Measurements from ENCODE around the gene PRKCZ. TPM values are rescaled to one million over a fixed set of nuclear protein-coding genes. Genes with fewer than 3 reads are reported as not detected.
A peak's percentile ranks its signal among the peaks of the same experiment; 100 is the strongest.

The PRKCZ gene
- total and polyA plus RNA-seq, 5 donors from 2014 or later = 11.0 to 42.7 (median 13.6) TPM

DNA sequence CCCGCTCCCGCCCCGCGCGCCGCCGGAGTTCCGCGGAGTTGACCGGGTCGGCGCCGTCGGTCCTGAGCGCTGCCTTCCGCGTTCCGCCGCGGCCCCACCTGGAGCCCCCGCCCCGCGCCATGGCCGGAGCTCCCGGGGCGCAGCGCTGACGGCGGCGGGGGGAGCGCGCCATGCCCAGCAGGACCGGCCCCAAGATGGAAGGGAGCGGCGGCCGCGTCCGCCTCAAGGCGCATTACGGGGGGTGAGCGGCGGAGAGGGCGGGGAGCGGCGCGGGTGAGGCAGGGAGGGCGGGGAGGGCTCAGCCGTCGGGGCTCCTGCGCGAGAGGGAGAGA is 216 bp downstream of the PRKCZ start:
- no peaks in the 10 kb centered on the region for H3K36me3 Mint-ChIP-seq
- H3K27ac ChIP-seq (ENCODE audit: insufficient read depth, low read length, poor library complexity, severe bottlenecking) = no peak overlapping the region
- H3K4me3 ChIP-seq (ENCODE audit: low read depth, low read length) = no peak overlapping the region
- DNase-seq = peak in 1 of 3 donors; percentile 23
- peaks cover 5% of the 10 kb centered on the region for H3K27me3 Mint-ChIP-seq
- no peaks in the 10 kb centered on the region for H3K9me3 ChIP-seq (ENCODE audit: control insufficient read depth in 2 of 2, low read length in 2 of 2)
- peaks cover 0 to 25% (median 12%) of the 10 kb centered on the region in 4 donors for H3K4me1 Mint-ChIP-seq
- no peak overlapping the region for H3K27ac Mint-ChIP-seq
- H3K4me3 Mint-ChIP-seq = peak overlapping the region in 2 of 4 donors; percentile 16 to 36
- peaks cover 26% of the 10 kb centered on the region for H3K4me1 ChIP-seq (ENCODE audit: control insufficient read depth, insufficient read depth, low read length, poor library complexity, severe bottlenecking)
- H3K9me3 Mint-ChIP-seq = no peaks in the 10 kb centered on the region
- H3K36me3 ChIP-seq (ENCODE audit: control insufficient read depth, insufficient read depth, low read length) = peaks cover 2% of the 10 kb centered on the region
- peak in 1 of 2 donors; percentile 18 for ATAC-seq (ENCODE audit: low read depth in 2 of 2)
- H3K27me3 ChIP-seq (ENCODE audit: control insufficient read depth, insufficient read depth, low read length) = no peaks in the 10 kb centered on the region

- Histone ChIP-seq H3K4me3 (ENCODE audit: low read depth, low read length) (peak overlapping the region; percentile 43), H3K4me1 (ENCODE audit: control insufficient read depth, insufficient read depth, low read length, poor library complexity, severe bottlenecking) (peaks cover 23% of the 10 kb centered on the region), H3K9me3 (ENCODE audit: control insufficient read depth in 2 of 2, low read length in 2 of 2) (no peaks in the 10 kb centered on the region), H3K27ac (ENCODE audit: insufficient read depth, low read length, poor library complexity, severe bottlenecking) (no peak overlapping the region), H3K36me3 (ENCODE audit: control insufficient read depth, insufficient read depth, low read length) (peaks cover 5% of the 10 kb centered on the region), H3K27me3 (ENCODE audit: control insufficient read depth, insufficient read depth, low read length) (no peaks in the 10 kb centered on the region)
- no peak for ATAC-seq (ENCODE audit: low read depth in 2 of 2)
- H3K9me3 Mint-ChIP-seq = no peaks in the 10 kb centered on the region
- peak overlapping the region in 1 of 3 donors; percentile 87 for H3K27ac Mint-ChIP-seq
- H3K27me3 Mint-ChIP-seq = peaks cover 5% of the 10 kb centered on the region
- H3K36me3 Mint-ChIP-seq = no peaks in the 10 kb centered on the region
- H3K4me1 Mint-ChIP-seq = peaks cover 0 to 21% (median 10%) of the 10 kb centered on the region in 4 donors
- peak overlapping the region; percentile 73 to 89 (median 80) for H3K4me3 Mint-ChIP-seq
- no peak for DNase-seq
These were observed 827 bp downstream of the PRKCZ start for GRCh38 chr1:2050793-2051682.

DNA sequence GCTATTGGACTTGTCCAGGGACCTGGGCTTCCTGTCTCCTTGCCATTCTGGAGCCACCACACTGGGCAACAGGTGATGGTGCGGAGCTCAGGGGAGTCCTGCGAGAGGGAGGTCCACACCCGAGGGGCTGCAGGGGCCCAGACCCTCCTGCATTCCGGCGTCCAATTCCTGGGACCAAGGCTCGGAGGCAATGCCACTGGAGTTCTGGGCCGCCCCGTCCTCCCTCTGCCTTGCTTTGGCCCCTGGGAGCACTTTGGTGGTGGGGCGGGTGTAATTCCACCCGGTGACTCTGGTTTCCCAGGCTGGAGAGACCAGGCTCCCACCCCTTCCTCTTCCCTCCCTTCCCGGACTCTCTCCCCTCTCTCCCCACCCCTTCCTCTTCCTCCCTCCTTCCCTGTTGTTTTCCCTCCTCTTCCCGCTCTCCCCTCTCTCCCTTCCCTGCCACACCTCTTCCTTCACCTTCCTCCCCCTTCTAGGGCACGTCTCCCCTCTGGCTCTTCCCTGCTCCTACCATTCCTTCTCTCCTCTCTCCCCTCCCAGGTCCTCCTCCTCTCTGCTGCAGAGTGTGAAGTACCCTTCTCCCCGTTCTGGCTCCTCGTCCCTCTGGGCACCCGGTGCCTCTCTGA is 2.0 kb downstream of the PRKCZ start:
- peaks cover 23% of the 10 kb centered on the region for H3K4me1 ChIP-seq (ENCODE audit: control insufficient read depth, insufficient read depth, low read length, poor library complexity, severe bottlenecking)
- peak overlapping the region in 1 of 3 donors; percentile 47 for H3K27ac Mint-ChIP-seq
- H3K4me1 Mint-ChIP-seq = peaks cover 0 to 21% (median 10%) of the 10 kb centered on the region in 4 donors
- ATAC-seq (ENCODE audit: low read depth in 2 of 2) (no peak), DNase-seq (no peak)
- no peaks in the 10 kb centered on the region for H3K27me3 ChIP-seq (ENCODE audit: control insufficient read depth, insufficient read depth, low read length)
- H3K36me3 Mint-ChIP-seq = no peaks in the 10 kb centered on the region
- peaks cover 5% of the 10 kb centered on the region for H3K36me3 ChIP-seq (ENCODE audit: control insufficient read depth, insufficient read depth, low read length)
- H3K9me3 Mint-ChIP-seq = no peaks in the 10 kb centered on the region
- peak overlapping the region; percentile 75 to 89 (median 80) for H3K4me3 Mint-ChIP-seq
- no peak overlapping the region for H3K27ac ChIP-seq (ENCODE audit: insufficient read depth, low read length, poor library complexity, severe bottlenecking)
- no peaks in the 10 kb centered on the region for H3K9me3 ChIP-seq (ENCODE audit: control insufficient read depth in 2 of 2, low read length in 2 of 2)
- peaks cover 5% of the 10 kb centered on the region for H3K27me3 Mint-ChIP-seq
- no peak overlapping the region for H3K4me3 ChIP-seq (ENCODE audit: low read depth, low read length)

DNA sequence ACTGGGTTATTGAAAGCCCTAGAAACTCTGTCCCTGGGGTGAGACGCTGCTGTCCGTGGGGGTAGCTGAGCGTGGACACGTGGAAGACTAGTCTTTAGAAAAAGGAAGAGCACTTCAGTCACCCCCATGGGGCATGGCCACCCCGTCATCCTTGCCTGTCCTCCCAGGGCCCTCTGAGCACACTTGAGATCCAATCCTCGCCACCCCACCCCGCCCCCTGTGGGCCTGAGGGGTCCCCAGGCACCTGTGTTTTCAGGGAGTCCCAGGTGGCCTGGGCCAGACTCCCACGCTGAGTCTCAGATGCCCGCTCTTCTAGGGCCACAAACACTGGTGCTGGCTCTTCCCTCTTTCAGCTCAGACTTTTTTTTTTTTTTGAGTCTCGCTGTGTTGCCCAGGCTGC is 2.5 kb downstream of the PRKCZ start:
- DNase-seq (no peak), ATAC-seq (ENCODE audit: low read depth in 2 of 2) (no peak)
- Mint-ChIP-seq H3K4me3 (peak overlapping the region; percentile 58 to 77 (median 65)), H3K4me1 (peaks cover 0 to 21% (median 10%) of the 10 kb centered on the region in 4 donors), H3K27ac (peak overlapping the region in 2 of 3 donors; percentile 47 to 51), H3K36me3 (no peaks in the 10 kb centered on the region), H3K9me3 (no peaks in the 10 kb centered on the region), H3K27me3 (peaks cover 5% of the 10 kb centered on the region)
- Histone ChIP-seq H3K9me3 (ENCODE audit: control insufficient read depth in 2 of 2, low read length in 2 of 2) (no peaks in the 10 kb centered on the region), H3K27ac (ENCODE audit: insufficient read depth, low read length, poor library complexity, severe bottlenecking) (no peak overlapping the region), H3K4me1 (ENCODE audit: control insufficient read depth, insufficient read depth, low read length, poor library complexity, severe bottlenecking) (peaks cover 23% of the 10 kb centered on the region), H3K27me3 (ENCODE audit: control insufficient read depth, insufficient read depth, low read length) (no peaks in the 10 kb centered on the region), H3K4me3 (ENCODE audit: low read depth, low read length) (no peak overlapping the region), H3K36me3 (ENCODE audit: control insufficient read depth, insufficient read depth, low read length) (peaks cover 5% of the 10 kb centered on the region)

DNA sequence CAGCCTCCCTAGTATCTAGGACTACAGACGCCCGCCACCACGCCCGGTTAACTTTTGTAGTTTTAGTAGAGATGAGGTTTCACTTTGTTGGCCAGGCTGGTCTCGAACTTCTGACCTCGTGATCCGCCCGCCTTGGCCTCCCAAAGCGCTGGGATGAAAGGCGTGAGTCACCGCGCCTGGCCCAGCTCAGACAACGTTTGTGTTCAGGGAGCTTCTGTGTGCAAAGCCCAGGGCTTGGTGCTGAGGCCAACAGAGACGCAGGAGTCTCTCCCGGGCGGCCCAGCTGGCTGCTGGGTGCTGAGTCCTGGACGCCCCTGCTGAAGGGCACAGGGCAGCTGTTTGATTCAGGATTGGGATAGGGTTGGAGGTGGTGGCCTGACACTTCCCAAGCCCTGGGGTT is 3.0 kb downstream of the PRKCZ start:
- H3K27ac ChIP-seq (ENCODE audit: insufficient read depth, low read length, poor library complexity, severe bottlenecking) = no peak overlapping the region
- Mint-ChIP-seq H3K27ac (no peak overlapping the region), H3K4me3 (peak overlapping the region in 3 of 4 donors; percentile 58 to 77 (median 72)), H3K36me3 (no peaks in the 10 kb centered on the region), H3K27me3 (peaks cover 4% of the 10 kb centered on the region), H3K9me3 (no peaks in the 10 kb centered on the region), H3K4me1 (peaks cover 0 to 20% (median 9%) of the 10 kb centered on the region in 4 donors)
- ATAC-seq (ENCODE audit: low read depth in 2 of 2) (no peak), DNase-seq (no peak)
- H3K27me3 ChIP-seq (ENCODE audit: control insufficient read depth, insufficient read depth, low read length) = no peaks in the 10 kb centered on the region
- H3K4me3 ChIP-seq (ENCODE audit: low read depth, low read length) = no peak overlapping the region
- H3K9me3 ChIP-seq (ENCODE audit: control insufficient read depth in 2 of 2, low read length in 2 of 2) = no peaks in the 10 kb centered on the region
- peaks cover 5% of the 10 kb centered on the region for H3K36me3 ChIP-seq (ENCODE audit: control insufficient read depth, insufficient read depth, low read length)
- peaks cover 23% of the 10 kb centered on the region for H3K4me1 ChIP-seq (ENCODE audit: control insufficient read depth, insufficient read depth, low read length, poor library complexity, severe bottlenecking)

DNA sequence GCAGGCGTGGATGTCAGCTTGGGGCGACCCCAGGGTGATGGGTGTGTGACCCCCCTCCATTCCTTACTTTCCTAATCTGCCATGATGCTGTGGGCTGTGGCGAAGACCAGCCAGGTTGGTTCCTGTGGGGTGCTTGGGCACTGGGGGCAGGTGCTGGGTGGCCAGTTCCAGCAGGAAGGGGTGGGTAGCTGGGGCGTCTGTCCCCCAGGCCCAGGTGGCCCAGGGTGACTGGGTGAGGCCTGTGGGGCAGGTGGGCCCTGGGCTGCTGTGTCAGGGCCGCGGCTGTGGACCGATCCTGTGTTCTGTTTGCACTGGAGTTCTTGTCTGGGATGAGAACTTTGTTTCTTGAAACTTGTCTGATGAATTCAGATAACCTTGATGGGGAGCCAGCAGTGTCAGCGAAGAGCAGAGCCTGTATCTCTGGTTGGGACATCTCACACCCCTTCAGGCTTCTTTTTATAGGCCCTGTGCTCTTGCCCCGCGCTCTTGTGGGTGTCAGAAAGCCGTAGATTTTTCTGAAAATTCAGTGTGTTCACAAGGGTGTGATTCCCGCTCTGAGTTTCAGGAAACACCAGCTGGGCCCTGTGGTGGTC is 3.7 kb downstream of the PRKCZ start:
- Histone ChIP-seq H3K4me1 (ENCODE audit: control insufficient read depth, insufficient read depth, low read length, poor library complexity, severe bottlenecking) (peaks cover 23% of the 10 kb centered on the region), H3K9me3 (ENCODE audit: control insufficient read depth in 2 of 2, low read length in 2 of 2) (no peaks in the 10 kb centered on the region), H3K36me3 (ENCODE audit: control insufficient read depth, insufficient read depth, low read length) (peaks cover 5% of the 10 kb centered on the region), H3K27ac (ENCODE audit: insufficient read depth, low read length, poor library complexity, severe bottlenecking) (no peak overlapping the region), H3K4me3 (ENCODE audit: low read depth, low read length) (no peak overlapping the region), H3K27me3 (ENCODE audit: control insufficient read depth, insufficient read depth, low read length) (no peaks in the 10 kb centered on the region)
- Mint-ChIP-seq H3K27me3 (no peaks in the 10 kb centered on the region), H3K27ac (peak overlapping the region in 1 of 3 donors; percentile 26), H3K36me3 (no peaks in the 10 kb centered on the region), H3K4me1 (peaks cover 0 to 16% (median 7%) of the 10 kb centered on the region in 4 donors), H3K4me3 (peak overlapping the region in 2 of 4 donors; percentile 36 to 78), H3K9me3 (no peaks in the 10 kb centered on the region)
- DNase-seq (no peak), ATAC-seq (ENCODE audit: low read depth in 2 of 2) (no peak)

- Histone ChIP-seq H3K27ac (ENCODE audit: insufficient read depth, low read length, poor library complexity, severe bottlenecking) (no peak overlapping the region), H3K4me3 (ENCODE audit: low read depth, low read length) (no peak overlapping the region), H3K9me3 (ENCODE audit: control insufficient read depth in 2 of 2, low read length in 2 of 2) (no peaks in the 10 kb centered on the region), H3K27me3 (ENCODE audit: control insufficient read depth, insufficient read depth, low read length) (no peaks in the 10 kb centered on the region), H3K4me1 (ENCODE audit: control insufficient read depth, insufficient read depth, low read length, poor library complexity, severe bottlenecking) (peaks cover 16% of the 10 kb centered on the region), H3K36me3 (ENCODE audit: control insufficient read depth, insufficient read depth, low read length) (peaks cover 11% of the 10 kb centered on the region)
- Mint-ChIP-seq H3K27me3 (no peaks in the 10 kb centered on the region), H3K27ac (peak overlapping the region in 1 of 3 donors; percentile 52), H3K9me3 (no peaks in the 10 kb centered on the region), H3K36me3 (no peaks in the 10 kb centered on the region), H3K4me1 (peaks cover 0 to 10% (median 4%) of the 10 kb centered on the region in 4 donors), H3K4me3 (peak overlapping the region in 1 of 4 donors; percentile 61)
- DNase-seq (no peak), ATAC-seq (ENCODE audit: low read depth in 2 of 2) (no peak)
These were observed 4.3 kb downstream of the PRKCZ start for GRCh38 chr1:2054560-2054959.

Data from CD4-positive, CD25-positive, alpha-beta regulatory T cell (primary cell).